Cerebellar cortex (tissue), 1 donor: Measurements from ENCODE around the gene FAM240A.
"Not testable (repeated sequence)": the region's sequence is repeated elsewhere in the genome, so short reads cannot be mapped to it uniquely, and the experiment has no call there.

Experiments used
- DNase-seq: peaks from one replicate; pipeline ENCODE4 v3.0.0-alpha.2; 2015; ENCODE audit warnings: low spot score

FAM240A gene

GRCh38 chr3:46586738-46587246 lies 25.5 kb upstream of the FAM240A start:
- DNase-seq = no peak

GRCh38 chr3:46587268-46587667 lies 25.1 kb upstream of the FAM240A start:
- not testable (repeated sequence) for DNase-seq

GRCh38 chr3:46593274-46593862 lies 19.0 kb upstream of the FAM240A start:
- DNase-seq = no peak

GRCh38 chr3:46593979-46594378 lies 18.3 kb upstream of the FAM240A start:
- DNase-seq = no peak

- no peak for DNase-seq
Measured at GRCh38 chr3:46594723-46595122, 17.6 kb upstream of the FAM240A start.

GRCh38 chr3:46595819-46596314 lies 16.5 kb upstream of the FAM240A start:
- no peak for DNase-seq

- DNase-seq = no peak
Measured at GRCh38 chr3:46599590-46599989, 12.7 kb upstream of the FAM240A start.

- DNase-seq = no peak
Measured at GRCh38 chr3:46603446-46604046, 8.8 kb upstream of the FAM240A start.

- DNase-seq = no peak
Measured at GRCh38 chr3:46604127-46604526, 8.2 kb upstream of the FAM240A start.

GRCh38 chr3:46607603-46608028 lies 4.7 kb upstream of the FAM240A start:
- DNase-seq = peak; percentile 19

- no peak for DNase-seq
Measured at GRCh38 chr3:46609212-46609721, 3.1 kb upstream of the FAM240A start.

GRCh38 chr3:46609944-46610722 lies 2.2 kb upstream of the FAM240A start:
- DNase-seq = no peak

- DNase-seq = no peak
Measured at GRCh38 chr3:46613313-46614005, 1.1 kb downstream of the FAM240A start.

- no peak for DNase-seq
Measured at GRCh38 chr3:46614431-46614830, 2.1 kb downstream of the FAM240A start.

GRCh38 chr3:46615050-46615775 lies 2.9 kb downstream of the FAM240A start:
- no peak for DNase-seq

- no peak for DNase-seq
Measured at GRCh38 chr3:46615976-46616375, 3.7 kb downstream of the FAM240A start.

- no peak for DNase-seq
Measured at GRCh38 chr3:46617941-46618340, 5.6 kb downstream of the FAM240A start.

GRCh38 chr3:46619845-46620778 lies 7.8 kb downstream of the FAM240A start:
- DNase-seq = no peak

GRCh38 chr3:46624533-46624932 lies 12.2 kb downstream of the FAM240A start:
- DNase-seq = no peak

GRCh38 chr3:46624975-46625490 lies 12.7 kb downstream of the FAM240A start:
- no peak for DNase-seq
